ENCODE data around the gene HOTAIR.

The HOTAIR gene

DNA sequence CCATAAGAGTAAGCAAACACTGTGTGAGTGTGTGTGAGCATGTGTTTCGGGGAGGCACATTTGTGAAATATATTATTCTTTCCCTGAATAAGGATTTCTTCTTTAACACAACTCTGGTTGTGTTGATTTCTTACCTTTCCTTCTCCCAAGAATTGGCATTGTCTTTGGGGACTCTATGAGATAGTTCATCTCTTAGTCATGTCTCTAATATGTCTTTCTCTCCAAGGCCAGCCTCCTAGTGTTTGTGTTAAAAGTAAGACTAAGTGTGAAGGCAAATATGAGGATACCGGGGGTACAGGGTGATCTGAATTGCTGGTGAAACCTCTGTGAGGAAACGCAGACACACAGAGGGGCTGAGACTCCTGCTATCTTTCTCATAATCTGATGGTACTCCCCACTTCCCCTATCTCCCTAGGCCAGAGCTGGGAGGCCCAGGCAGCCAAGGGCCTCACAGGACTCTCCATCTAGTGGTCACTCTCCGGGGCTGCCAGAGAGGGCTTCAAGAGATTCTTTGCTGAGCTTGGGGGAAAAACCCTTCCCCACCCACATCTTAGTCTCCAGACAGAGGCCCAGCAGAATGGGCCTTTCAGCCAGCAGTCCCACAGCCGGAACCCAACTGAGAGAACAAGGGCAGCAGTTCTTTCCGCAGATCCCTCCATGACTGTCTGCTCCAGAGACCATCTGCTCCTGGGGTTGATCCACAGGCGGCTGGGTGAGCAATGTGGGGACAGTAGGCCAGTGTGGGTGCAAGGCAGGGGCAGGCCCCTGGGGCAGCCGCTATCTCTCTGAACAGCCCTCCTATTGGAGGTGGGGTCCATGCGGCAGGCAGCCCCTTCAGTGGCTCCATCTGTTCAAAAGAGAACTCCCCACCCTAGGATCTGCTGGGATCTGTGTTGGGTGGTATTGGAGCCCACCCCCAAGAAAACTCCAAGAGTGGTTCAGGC lies 25.8 kb downstream of the HOTAIR start:
- DNase-seq (ENCODE audit: low spot score) = no peak

DNA sequence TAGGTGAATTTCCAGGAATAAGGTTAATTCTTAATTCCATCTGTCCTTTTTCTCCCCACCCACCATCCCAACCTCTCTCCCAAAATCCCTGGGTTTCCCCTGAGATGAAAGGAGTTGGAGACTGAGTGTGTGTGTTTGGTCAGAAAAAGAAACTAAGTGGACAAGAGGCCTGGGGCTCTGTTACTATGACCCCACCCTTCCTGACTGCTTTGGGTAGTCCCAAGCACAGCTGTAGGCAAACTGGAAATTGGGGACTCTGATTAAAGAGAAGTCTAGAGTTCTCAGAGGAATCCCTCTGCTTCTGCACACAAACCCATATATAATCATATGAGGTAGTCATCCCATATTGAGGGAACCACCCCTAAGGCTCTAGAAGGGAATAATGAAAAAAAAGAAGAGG lies 27.0 kb downstream of the HOTAIR start:
- no peak for DNase-seq (ENCODE audit: low spot score)

GRCh38 chr12:53944907-53945847 lies 29.6 kb downstream of the HOTAIR start:
- DNase-seq (ENCODE audit: low spot score) = no peak

DNA sequence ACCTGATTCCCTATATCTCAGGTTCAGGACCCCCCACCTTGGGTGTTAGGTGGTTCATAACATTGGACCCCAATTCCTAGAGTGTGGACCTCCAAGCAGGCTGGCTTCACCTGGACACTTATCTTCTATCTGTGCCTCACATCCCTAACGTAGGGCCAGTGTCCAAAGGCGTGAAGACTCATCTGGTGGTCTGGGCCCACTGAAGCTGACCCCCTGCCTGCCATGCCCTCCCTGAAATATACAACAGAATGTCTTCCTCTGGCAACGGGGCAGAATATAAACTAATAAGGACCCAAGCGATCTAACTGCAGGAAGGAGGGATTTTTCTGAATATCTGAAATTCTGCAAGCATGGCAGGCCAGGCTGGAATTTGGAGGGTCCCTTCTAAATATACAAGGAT lies 30.5 kb downstream of the HOTAIR start:
- no peak for DNase-seq (ENCODE audit: low spot score)

DNA sequence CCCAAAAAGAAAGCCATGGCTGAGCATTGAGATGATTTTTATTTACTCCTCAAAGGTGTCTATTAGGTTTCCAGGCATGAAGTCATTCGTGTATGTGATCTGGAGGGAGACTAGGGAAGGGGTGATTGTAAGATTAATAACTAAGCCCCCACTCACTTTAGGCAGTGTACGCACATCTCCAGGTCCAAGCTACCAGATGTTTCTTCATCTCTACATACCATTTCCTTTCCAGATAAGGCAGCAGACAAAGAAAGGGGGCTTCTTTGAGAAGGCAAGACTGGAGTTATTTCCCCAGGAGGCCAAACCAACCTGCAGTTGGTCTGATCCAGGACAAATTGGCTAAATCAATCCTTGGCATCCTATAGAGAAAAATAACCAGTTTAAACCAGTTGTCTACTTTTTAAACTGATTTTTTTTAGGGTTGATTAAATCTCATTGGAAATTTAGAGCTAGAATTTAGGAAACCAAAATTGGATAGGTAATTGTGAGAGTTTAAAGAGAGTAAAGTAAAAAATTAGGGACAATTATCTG lies 32.2 kb downstream of the HOTAIR start:
- no peak for DNase-seq (ENCODE audit: low spot score)

- no peak for DNase-seq (ENCODE audit: low spot score)
Observed at GRCh38 chr12:53941750-53942149, 33.0 kb downstream of the HOTAIR start.

- DNase-seq (ENCODE audit: low spot score) = no peak
Observed at GRCh38 chr12:53941187-53941586, 33.6 kb downstream of the HOTAIR start.

DNA sequence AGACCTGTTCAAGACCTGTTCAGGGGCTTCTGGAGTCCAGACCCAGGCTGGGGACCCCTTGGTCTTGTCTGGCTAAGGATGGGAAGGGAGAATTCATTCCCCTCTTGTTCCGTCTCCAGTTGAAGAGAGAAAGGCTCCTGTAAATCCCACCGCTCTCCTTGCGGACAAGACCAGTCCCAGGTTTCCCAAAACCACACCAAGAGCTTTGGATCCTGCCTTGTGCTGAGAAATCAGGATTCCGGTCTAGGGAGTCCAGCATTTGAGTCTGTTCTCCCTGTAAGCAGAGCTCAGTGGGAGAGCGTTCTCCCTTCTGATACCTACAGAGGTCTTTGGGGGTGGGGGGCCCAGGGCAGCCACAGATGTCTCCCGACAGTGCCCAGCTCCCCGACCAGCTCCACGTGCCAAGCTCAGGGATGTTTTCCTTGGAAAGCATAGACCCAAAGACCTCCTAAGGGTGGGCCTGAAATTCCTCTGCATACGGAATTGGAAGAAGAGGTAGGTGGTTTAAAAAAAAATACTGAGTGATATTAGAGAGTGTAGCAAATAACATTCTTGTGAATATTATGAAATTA lies 34.2 kb downstream of the HOTAIR start:
- DNase-seq (ENCODE audit: low spot score) = no peak

DNA sequence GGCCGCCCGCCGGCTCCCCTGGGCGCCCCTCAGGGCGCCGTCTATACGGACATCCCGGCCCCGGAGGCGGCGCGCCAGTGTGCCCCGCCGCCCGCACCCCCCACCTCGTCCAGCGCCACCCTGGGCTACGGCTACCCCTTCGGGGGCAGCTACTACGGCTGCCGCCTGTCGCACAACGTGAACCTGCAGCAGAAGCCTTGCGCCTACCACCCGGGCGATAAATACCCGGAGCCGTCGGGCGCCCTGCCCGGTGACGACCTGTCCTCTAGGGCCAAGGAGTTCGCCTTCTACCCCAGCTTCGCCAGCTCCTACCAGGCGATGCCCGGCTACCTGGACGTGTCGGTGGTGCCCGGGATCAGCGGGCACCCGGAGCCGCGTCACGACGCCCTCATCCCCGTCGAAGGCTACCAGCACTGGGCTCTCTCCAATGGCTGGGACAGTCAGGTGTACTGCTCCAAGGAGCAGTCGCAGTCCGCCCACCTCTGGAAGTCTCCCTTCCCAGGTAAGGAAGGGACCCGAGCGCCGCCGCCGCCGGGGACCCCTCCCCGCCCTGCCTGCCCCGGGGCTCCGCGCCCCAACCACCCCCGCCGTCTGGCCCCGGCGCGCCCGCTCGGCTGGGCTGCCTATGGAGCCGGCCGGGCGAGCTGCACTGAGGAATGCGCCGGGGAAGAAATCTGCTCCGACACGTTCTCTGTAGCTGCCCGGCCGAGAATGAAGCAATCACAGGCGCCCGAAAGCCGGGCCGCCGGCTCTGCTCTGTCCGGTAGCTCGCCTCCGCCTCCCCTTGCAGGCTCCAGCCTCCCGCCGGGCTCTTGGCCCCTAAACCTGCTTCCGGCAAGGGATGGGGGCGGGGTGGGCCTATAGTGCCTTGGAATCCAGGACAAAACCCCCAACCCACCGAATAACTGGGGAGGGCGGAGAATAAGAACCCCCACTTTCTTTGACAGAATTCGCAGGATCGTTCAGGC lies 35.3 kb downstream of the HOTAIR start:
- no peak for DNase-seq (ENCODE audit: low spot score)

DNA sequence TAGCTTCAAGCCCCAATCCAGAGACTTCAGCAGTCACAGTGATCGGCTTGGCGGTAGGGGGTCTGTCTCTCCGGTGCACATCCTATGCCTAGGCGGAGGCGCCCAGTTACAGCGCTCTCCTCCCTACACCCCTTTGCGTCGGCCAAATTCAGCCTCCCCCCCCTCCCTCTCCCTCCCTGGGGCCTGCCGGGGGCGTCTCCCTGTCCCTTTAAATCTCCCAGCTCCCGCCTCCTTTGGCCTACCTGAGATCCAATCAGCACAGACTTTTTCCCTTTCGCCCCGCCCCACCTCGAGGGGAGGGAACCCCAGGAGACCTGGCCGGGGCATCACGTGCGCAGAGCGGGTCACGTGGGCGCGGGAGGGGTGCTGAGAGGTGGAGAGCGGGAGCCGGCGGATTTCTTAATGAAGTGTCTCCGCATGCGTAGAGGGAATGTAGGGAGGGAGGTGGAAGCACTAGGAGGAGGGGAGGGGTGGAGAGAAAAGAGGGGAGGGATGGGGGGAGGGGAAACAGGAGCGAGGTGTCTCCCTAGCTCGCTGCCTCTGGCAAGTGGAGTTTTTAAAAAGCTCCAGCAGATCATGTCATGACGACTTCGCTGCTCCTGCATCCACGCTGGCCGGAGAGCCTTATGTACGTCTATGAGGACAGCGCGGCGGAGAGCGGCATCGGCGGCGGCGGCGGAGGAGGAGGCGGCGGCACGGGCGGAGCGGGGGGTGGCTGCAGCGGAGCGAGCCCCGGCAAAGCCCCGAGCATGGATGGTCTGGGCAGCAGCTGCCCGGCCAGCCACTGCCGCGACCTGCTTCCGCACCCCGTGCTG lies 36.2 kb downstream of the HOTAIR start, which contains the start of gene HOXC13:
Gene HOXC13 (plus strand): TSS at position 506 of the 815 bp plus-strand sequence. CDS start 76 bp downstream, at position 582.
- DNase-seq (ENCODE audit: low spot score) = peak; percentile 32

- DNase-seq (ENCODE audit: low spot score) = no peak
Observed at GRCh38 chr12:53937596-53938325, 37.0 kb downstream of the HOTAIR start.

GRCh38 chr12:53937099-53937498 lies 37.7 kb downstream of the HOTAIR start:
- no peak for DNase-seq (ENCODE audit: low spot score)

GRCh38 chr12:53935383-53936341 lies 39.1 kb downstream of the HOTAIR start:
- DNase-seq (ENCODE audit: low spot score) = no peak

- DNase-seq (ENCODE audit: low spot score) = no peak
Observed at GRCh38 chr12:53932915-53933314, 41.8 kb downstream of the HOTAIR start.

DNA sequence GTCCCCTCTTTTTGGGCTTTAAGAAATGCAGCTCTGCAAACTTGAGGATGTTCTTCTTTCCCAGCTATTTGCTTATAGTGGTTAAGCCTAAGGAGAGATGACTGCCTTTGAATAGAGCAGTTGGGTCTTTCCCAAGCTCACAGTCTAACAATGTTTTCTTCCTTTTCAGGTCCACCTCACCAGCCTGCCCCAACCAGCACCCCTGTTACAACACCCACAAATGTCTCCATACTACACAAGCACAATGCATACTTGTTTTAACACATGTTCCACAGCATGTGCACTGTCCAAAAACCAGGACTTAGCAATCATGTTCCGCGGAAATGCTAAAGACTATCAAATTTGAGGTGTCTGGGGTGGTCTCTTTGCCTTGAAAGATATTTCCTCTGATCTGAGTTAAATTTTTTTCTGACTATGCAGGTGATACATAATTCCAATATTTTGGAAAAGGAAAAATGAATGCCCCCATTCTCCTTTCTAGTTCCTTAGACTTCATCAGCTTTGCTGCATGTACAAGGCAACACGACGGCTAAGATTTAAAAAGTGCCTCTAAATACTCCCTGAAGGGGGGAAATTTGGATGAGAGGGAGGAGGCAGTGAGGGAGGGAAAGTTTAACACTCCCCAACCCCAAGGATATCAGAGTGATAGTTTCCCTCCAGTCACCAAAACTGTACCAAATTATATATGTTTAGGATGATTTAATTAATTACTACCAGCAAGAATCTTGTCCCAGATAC lies 42.7 kb downstream of the HOTAIR start:
- DNase-seq (ENCODE audit: low spot score) = no peak

- DNase-seq (ENCODE audit: low spot score) = no peak
Observed at GRCh38 chr12:53930591-53931255, 44.0 kb downstream of the HOTAIR start.

- no peak for DNase-seq (ENCODE audit: low spot score)
Observed at GRCh38 chr12:53929527-53929926, 45.2 kb downstream of the HOTAIR start.

Data from LoVo (cell line).